Tibial artery (tissue), 4 donors: ENCODE measurements around the gene PTPRG.

Experiments used
- DNase-seq, 2 donors: peaks; one replicate each; pipeline ENCODE4 v3.0.0-alpha.2; 2019
- H3K27ac ChIP-seq, 2 donors: fragments of 200-600 bp; sonication (generic) in 1 of 2; 1 replicate in 1 of 2; 2 replicates in 1 of 2; pipeline ENCODE4 v1.5.1; 2018 to 2019; ENCODE audit warnings: mild to moderate bottlenecking in 1 of 2
- H3K27me3 ChIP-seq, 2 donors: fragments of 200-600 bp; sonication (generic) in 1 of 2; one replicate each; pipeline versions ENCODE4 v1.5.1 to v1.6.0; 2016 to 2019
- H3K36me3 ChIP-seq, 3 donors: fragments of 200-600 bp; sonication (generic) in 2 of 3; one replicate each; pipeline ENCODE4 v1.5.1; 2016 to 2019; ENCODE audit warnings: mild to moderate bottlenecking in 2 of 3
- H3K4me1 ChIP-seq, 4 donors: fragments of 200-600 bp; sonication (generic) in 2 of 4; 1 replicate in 3 of 4; 2 replicates in 1 of 4; pipeline ENCODE4 v1.5.1; 2016 to 2019
- H3K4me3 ChIP-seq, 2 donors: fragments of 200-600 bp; sonication (generic) in 1 of 2; 1 replicate in 1 of 2; 2 replicates in 1 of 2; pipeline ENCODE4 v1.5.1; 2018 to 2019; ENCODE audit warnings: mild to moderate bottlenecking in 2 of 2
- H3K9me3 ChIP-seq, 3 donors: fragments of 200-600 bp; sonication (generic) in 1 of 3; one replicate each; pipeline ENCODE4 v1.5.1; 2016 to 2019
- intact Hi-C: fragments of 100-400 bp; cut with DNase I; formaldehyde crosslinking; loops from one replicate; pipeline ENCODE4 v1.15.0; 2023; ENCODE audit warnings: low total_unique reads
- TF ChIP-seq, protein P1 (sequence below), 2 experiments: fragments of 200-600 bp in 1 of 2; fragments of 450-650 bp in 1 of 2; IDR thresholded peaks; one replicate each; pipeline ENCODE4 v1.5.1; 2017 to 2019; ENCODE audit warnings: antibody characterized with exemption in 2 of 2, mild to moderate bottlenecking in 1 of 2, moderate library complexity in 1 of 2

The PTPRG gene

DNA sequence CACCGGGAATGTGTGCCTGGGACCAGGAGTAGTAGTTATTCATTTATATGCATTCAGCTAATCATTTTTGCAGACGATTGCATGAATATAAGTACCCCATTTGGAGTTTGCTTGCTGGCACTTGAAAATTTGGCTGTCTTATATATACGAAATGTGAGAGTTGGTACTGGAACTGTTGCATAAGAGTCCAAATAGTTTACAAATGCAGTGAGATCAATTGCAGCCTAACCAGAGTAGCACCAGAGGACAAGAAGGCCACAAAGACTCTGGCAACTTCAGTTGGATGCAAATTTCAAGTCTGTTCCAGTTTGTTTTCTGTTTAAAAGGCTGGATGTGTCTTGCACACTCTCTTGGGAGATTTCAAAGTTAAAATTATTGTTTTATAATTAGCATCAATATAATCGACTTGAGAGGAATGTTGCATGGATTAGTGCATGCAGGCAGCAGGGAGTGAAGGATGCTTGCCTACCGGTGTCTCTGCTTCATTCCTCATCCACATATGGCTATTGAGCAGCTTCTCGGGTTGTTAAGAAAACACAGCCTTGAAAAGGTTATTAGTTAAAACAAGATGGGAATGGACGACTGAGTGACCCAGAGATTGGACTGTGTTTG, 213.0 kb downstream of the PTPRG start:
- TF ChIP-seq, protein P1, sequence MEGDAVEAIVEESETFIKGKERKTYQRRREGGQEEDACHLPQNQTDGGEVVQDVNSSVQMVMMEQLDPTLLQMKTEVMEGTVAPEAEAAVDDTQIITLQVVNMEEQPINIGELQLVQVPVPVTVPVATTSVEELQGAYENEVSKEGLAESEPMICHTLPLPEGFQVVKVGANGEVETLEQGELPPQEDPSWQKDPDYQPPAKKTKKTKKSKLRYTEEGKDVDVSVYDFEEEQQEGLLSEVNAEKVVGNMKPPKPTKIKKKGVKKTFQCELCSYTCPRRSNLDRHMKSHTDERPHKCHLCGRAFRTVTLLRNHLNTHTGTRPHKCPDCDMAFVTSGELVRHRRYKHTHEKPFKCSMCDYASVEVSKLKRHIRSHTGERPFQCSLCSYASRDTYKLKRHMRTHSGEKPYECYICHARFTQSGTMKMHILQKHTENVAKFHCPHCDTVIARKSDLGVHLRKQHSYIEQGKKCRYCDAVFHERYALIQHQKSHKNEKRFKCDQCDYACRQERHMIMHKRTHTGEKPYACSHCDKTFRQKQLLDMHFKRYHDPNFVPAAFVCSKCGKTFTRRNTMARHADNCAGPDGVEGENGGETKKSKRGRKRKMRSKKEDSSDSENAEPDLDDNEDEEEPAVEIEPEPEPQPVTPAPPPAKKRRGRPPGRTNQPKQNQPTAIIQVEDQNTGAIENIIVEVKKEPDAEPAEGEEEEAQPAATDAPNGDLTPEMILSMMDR (IDR thresholded peaks at IDR 0.05), result no peak
- Histone ChIP-seq H3K9me3 (no peaks in the 10 kb centered on the region), H3K36me3 (no peaks in the 10 kb centered on the region), H3K27me3 (no peaks in the 10 kb centered on the region), H3K27ac (no peak overlapping the region), H3K4me3 (no peak overlapping the region), H3K4me1 (peaks cover 0 to 41% (median 15%) of the 10 kb centered on the region in 4 donors)
- DNase-seq, result no peak
- intact Hi-C loops, result loop anchor here (5.0 kb wide), 1 partner anchor 517 kb away; no protein-coding TSS in a partner anchor

DNA sequence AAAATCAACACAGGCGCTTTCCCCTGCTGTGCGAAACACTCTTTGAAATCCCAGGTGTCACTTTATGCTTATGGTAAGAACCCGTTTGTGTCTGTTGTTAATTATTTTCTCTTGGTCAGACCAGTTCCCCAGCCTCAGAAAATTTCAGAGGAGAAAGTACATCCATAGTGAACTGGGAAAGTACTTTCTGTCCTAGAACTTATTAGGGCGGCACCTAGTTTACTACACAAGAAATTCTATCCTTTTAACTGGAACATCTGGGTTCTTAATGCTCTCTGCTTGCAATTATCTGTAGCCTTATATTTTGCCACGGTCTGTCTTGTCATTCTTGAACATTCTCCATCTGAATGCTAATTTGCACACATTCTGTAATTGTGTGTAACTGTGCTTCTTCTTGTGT, 215.0 kb downstream of the PTPRG start:
- no peaks in the 10 kb centered on the region for H3K9me3 ChIP-seq

DNA sequence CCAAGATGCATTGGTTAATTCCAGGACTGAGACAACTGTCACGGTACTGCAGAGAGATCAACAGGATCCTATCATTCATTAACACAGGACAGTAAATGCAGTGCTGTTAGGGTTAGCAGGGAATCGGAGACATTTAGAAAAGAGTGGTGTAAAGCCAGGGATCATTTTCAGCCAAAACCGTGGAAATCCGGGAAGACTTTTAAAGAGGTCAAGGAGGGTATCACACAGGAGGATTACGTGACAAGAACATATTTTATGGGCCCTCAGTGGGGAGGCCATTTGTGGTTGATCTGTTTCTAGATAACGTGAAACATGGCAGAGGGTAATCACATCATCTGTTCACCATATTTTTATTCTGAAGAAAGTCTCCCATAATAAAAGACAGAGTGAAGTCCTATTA, 216.1 kb downstream of the PTPRG start:
- H3K36me3 ChIP-seq, result no peaks in the 10 kb centered on the region
- no peak overlapping the region for H3K4me3 ChIP-seq
- no peak overlapping the region for H3K27ac ChIP-seq
- DNase-seq, result no peak
- no peaks in the 10 kb centered on the region for H3K27me3 ChIP-seq
- H3K4me1 ChIP-seq, result peaks cover 0 to 36% (median 17%) of the 10 kb centered on the region in 4 donors
- intact Hi-C loops, result no loop called here
- no peaks in the 10 kb centered on the region for H3K9me3 ChIP-seq
- TF ChIP-seq, protein P1 (IDR thresholded peaks at IDR 0.05), result no peak

More for the DNA sequence above, 215.0 kb downstream of the PTPRG start:
- Histone ChIP-seq H3K36me3 (no peaks in the 10 kb centered on the region), H3K4me1 (peaks cover 0 to 46% (median 18%) of the 10 kb centered on the region in 4 donors), H3K27me3 (no peaks in the 10 kb centered on the region), H3K4me3 (no peak overlapping the region), H3K27ac (no peak overlapping the region)
- no peak for DNase-seq
- TF ChIP-seq, protein P1 (IDR thresholded peaks at IDR 0.05), result no peak
- intact Hi-C loops, result no loop called here

DNA sequence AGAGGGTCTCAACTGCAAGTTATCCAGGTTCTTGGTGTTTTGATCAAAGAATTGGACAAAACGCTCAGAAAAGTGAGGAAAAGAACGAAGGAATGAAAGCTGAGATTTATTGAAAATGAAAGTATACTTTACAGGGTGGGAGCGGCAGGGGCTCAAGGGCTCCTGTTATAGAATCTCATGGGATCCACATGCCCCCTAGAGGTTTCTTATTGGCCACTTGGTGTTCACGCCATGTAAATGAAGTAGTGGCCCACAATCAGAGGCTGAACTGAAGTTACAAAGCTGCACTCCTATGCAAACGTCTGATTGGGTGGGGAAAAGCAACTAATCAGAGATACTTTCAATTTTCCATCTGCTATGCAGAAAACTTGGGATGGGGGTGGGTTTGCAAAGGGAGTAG, 216.7 kb downstream of the PTPRG start:
- no peaks in the 10 kb centered on the region for H3K27me3 ChIP-seq
- TF ChIP-seq, protein P1 (IDR thresholded peaks at IDR 0.05), result no peak
- peaks cover 0 to 31% (median 16%) of the 10 kb centered on the region in 4 donors for H3K4me1 ChIP-seq
- H3K9me3 ChIP-seq, result no peaks in the 10 kb centered on the region
- no peak overlapping the region for H3K4me3 ChIP-seq
- H3K36me3 ChIP-seq, result no peaks in the 10 kb centered on the region
- intact Hi-C loops, result no loop called here
- no peak overlapping the region for H3K27ac ChIP-seq
- DNase-seq, result no peak

DNA sequence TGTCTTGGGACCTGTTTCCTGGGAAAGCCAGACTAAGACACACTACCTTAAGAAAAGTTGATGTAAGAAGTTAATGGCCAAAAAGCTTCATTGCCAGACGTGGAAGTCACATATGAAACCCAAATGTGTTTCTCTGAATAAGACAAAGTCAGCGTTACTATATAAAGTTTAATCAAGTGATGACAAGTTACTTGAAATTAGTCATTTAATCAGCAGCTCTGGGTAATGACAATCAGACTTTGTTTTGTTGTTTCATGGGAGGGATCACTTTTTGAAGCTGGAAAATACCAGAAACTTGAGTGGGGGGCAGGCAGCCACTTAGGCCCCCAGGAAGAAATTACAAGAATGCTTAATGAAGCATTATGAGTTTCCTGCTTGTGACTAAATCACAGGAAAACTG, 218.6 kb downstream of the PTPRG start:
- no peak for DNase-seq
- Histone ChIP-seq H3K4me3 (no peak overlapping the region), H3K4me1 (peaks cover 0 to 19% (median 6%) of the 10 kb centered on the region in 4 donors), H3K27me3 (no peaks in the 10 kb centered on the region), H3K36me3 (no peaks in the 10 kb centered on the region), H3K9me3 (no peaks in the 10 kb centered on the region), H3K27ac (no peak overlapping the region)
- TF ChIP-seq, protein P1 (IDR thresholded peaks at IDR 0.05), result no peak
- intact Hi-C loops, result no loop called here
